HG03097 (cell line): ENCODE results near the gene MSGN1.
"Not testable (repeated sequence)": the region's sequence is repeated elsewhere in the genome, so short reads cannot be mapped to it uniquely, and the experiment has no call there.

Experiments
- ATAC-seq: cut with Tn5 transposase; IDR thresholded peaks from one replicate; pipeline ENCODE4 v1.9.1; 2021; ENCODE audit not compliant: unreplicated experiment, low FRiP score

Gene MSGN1

DNA sequence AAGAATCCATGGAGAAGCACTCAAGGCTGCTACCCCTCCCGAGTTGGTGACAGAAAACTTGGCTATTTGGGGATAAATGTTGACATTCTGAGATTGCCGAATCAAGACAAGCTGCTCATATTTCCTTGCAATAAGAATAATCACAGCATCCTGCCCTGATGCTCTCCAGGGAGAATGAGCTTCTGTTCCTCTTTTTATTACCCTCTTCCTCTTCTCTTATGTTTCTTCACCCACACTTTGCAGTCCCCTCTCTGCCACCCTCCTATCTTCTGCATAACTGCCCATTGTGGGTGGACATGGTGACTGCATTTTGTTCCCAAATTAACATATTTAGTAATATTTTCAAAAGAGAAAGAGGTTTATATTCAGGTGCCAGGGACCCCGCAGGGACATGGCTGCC lies 11.9 kb upstream of the MSGN1 start:
- ATAC-seq, result peak; percentile 40

DNA sequence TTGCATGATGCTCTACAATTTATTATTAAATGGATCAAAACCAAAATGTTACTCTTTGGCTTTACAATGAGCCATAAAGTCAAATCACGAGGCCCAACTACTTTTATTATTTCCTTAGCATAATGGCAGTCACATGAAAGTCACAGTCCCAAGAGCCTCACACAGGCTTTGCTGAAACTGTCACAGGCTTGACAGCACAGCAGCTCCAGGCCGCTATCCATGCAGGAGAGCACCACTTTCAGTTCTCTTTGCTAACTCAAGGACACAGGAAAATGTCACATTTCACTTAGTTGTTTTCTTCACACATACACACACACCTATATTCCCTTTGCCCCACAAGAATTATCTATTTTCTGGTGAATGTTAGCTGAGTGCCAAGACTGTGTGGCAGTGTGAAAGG lies 11.1 kb upstream of the MSGN1 start:
- ATAC-seq, result no peak

DNA sequence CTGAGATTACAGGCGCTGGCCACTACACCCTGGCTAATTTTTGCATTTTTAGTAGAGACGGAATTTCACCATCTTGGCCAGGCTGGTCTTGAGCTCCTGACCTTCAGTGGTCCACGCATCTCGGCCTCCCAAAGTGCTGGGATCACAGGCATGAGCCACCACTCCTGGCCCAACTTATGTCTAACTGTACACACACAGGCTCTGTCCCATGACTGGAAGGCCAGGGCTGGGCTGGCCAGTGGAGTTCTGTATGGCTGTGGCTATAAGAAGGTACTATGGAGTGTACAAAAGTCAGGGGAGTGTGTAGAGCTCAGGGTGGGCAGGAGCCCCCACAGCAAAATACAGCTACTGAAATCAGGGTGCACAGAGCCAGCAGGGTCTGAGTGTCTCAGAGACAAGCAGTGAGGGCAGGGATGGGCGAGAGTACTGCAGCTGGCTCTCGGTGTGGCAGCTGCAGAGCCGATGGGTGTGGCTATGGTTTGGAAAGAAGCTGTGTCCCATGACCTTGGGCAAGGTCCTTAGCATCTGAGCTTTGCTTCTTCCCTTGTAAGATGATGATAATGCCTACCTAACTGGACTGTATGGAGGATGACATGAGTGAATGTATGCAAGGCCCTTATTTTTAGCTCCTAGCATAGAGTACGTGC lies 10.4 kb upstream of the MSGN1 start:
- no peak for ATAC-seq

DNA sequence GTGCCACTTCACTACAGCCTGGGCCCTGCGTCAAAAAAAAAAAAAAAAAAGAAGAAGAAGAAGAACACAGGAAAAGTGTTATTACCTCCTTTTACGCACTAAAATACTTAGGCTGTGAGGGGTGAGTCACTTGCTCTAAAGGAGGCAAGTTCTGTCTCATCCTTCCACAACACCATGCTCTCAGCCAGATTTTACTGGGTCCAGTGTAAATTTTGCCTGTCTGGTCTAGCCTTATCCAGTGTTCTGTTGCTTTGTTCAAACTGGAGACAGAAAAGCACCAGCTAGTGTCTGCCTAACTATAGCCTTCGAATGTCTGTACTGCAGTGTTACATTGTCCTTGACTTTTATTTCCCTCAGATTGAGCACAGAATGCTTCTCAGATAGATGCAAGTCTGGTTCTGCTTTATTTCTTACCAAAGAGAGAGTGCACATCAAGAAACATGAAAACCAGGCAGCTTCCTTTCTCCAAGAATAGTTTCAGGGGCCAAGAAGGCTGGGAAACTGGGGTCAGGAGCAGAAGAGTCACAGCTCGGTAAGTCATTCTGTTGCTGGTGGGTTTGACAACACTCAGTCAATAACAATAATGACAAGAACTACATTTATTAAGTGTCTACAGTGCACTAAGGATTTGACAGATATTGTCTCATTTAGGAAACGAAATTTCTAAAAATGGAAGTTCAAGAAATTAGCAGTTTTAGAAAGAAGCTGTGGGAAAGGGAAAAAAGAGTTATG lies 3.1 kb upstream of the MSGN1 start:
- ATAC-seq, result peak; percentile 40

DNA sequence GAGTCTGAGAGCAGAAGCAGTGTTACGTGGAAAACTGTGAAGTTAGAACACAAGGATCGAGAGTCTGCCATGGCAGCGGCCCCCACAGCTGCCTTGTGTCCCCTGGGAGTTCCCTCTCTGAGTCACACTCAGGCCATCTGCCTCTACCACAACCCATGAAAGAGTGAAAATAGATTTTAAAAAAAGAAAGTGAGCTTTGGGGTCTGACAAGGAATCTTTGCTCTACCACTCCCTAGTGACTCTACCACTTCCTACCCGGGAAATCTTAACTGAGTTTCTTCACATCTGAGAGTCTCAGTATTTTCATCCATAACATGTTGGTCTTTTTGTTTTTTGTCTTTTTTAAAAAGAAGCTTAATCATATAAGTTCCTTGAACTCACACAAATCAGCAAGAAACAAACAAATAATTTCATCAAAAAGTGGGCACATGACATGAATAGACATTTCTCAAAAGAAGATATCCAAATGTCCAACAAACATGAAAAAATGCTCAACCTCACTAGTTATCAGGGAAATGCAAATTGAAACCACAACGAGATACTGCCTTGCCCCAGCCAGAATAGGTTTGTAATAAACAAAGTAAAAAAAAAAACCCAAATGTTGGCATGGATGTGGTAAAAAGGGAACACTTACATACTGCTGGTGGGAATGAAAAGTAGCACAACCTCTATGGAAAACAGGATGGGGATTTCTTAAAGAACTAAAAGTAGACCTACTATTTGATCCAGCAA lies 2.4 kb upstream of the MSGN1 start:
- peak; percentile 90 for ATAC-seq

DNA sequence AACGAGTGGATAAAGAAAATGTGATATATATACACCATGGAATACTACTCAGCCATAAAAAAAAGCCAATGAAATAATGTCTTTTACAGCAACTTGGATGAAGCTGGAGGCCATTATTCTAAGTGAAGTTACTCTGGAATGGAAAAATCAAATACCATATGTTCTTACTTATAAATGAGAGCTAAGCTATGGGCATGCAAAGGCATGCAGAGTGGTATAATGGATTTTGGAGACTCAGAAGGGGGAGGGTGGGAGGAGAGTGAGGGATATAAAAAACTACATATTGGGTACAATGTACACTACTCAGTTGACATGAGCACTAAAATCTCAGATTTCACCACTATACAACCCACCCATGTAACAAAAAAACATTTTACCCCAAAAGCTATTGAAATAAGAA lies 1.7 kb upstream of the MSGN1 start:
- no peak for ATAC-seq

DNA sequence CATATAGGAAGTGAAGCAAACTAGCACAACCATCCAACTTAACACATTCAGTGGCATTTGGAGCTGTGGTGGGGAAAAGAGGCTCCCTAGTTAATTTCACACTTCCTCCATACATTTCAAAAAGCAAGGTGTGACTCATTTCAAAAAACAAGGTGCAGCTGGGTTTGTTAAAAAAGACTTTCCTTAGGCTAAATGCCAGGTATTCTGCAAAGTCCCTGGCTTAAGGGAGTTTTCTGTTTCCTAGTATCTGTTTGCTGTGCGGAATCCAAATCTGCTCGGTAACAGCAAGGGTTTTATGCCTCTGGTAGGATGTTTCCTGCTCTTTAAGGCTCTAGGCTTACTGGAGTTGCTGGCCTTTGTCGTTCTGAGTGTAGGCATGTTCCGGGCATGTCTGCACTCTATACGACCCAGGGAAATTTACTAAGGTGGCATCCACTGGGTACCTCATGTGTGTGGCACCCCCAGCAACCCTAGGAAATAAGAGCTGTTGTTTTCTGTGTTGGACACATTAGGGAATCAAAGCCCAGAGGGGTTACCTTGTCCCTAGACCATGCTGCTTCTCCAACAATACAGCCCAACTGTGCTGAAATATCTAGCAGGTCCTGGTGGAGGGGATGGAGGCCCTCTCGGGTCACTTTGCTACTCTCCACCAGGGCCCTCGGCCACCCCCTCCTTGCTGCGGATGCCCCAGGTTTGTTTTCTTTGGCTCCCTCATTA lies 634 bp upstream of the MSGN1 start:
- ATAC-seq, result no peak

DNA sequence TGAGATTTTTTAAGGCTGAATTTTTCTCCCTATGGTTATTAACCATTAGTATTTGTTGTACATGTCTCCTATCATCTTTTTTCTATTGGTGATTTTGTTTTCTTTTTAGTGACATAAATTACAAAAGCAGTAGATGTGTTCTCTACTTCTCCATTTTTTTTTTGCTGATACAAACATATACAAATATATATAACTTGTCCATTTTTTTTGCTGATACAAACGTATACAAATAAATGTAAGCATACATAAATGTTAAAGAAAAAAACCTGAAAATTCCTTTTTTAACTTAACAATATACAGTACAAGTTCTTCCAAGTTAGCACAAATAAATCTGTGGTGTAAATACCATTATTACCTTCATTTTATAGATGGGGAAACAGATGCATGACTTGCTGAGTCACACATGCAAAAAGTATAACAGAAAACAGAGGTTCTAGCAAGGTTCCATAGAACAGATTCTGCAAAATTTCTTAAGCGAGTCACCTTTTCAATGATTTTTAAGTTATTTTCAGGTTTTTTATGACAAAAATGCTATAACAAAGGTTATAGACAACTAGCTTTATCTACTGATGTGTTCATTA lies 2.1 kb downstream of the MSGN1 start:
- no peak for ATAC-seq

DNA sequence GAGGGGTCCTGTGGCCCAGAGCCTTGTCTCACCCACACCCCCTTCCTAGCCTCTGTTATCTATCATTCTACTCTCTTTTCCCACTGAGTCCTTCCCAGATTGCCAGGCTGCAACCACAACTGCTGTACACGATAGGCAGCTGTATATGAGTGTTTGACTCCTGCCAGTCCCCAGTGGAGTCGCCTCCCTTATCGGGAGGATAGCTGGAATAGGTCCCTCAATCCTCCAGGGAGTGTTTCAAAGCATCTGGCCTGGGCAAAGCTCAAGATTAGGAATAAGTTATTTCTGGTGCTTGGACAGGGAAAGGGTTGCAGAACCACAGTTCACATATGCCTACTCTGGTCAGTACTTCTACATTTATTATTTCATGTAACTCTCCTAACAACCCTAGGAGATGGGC lies 4.8 kb downstream of the MSGN1 start:
- no peak for ATAC-seq

DNA sequence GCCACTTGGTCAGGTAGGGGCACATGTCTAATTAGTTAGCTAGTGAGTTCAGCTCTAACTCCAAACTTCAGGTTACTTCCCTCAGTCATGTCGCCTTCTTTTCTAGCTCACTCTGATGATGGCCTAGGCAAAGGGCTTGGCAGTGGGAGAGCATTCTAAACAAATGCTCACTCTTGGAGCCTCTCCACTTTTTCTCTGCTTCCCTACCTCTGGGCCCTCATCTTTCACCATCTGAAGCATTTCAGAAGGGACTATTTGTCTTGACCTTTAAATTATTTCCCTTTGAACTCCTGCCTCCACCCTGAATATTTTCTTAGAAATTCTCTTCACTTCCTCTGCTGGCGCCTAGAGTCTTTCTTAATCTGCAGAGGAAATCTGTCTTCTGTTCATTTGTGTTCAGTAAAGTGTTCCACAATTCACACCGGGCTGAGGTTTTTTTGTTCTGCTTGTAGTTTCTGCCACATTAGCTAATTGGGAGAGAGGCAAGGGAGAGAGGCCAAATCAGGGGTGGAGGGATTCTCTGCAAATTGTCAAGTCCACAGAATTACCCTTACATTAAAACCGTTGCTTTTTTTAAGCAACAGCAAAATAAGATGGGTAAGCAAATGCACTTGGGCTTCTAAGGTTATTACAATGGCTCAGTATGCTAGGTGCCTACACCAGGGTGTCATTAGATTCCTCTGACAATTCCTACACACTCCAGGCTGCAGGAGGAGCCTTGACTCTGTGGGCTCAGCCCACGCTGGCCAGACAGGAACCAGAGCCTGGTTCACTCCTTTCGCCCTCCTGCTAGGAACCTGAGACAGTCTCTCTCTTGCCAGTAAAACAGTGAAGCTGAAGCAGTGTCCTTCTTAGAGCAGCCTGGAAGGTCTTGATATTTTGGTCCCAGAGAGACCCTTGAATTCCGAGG lies 5.5 kb downstream of the MSGN1 start:
- no peak for ATAC-seq

DNA sequence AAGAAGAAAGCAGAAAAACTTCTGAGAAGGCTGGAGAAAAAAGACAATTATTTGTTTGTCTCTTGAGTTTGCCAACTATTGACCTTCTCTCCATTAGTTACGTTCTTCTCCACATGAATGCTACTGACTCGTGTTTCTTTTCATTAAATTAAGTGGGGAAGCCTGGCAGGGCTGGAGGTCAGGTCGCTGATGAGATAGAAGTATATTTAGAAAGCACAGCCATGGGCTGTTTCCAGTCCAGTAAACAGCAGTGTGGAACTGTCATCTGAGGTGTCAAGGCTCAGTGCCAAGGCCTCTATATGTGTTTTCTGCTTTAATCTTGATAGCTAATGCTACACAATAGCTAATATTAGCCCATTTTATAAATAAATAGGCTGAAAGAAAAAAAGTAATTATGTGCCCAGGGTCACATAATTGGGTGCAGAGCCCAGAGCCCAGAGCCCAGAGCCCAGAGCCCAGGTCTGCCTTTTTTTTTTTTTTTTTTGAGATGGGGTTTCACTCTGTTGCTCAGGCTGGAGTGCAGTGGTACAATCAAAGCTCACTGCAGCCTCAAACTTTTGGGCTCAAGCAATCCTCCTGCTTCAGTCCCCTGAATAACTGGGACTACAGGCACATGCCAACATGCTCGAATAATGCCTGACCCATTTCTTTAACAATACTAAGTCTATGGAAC lies 6.3 kb downstream of the MSGN1 start:
- no peak for ATAC-seq

DNA sequence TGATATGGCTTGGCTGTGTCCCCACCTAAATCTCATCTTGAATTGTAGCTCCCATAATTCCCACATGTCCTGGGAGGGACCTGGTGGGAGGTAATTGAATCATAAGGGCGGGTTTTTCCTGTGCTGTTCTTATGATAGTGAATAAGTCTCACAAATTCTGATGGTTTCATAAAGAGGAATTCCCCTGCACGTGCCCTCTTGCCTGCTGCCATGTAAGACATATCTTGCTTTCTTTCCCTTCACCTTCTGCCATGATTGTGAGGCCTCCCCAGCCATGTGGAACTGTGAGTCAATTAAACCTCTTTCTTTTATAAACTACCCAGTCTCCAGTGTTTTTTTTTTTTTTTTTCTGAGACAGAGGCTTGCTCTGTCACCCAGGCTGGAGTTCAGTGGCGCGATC lies 7.4 kb downstream of the MSGN1 start:
- not testable (repeated sequence) for ATAC-seq

DNA sequence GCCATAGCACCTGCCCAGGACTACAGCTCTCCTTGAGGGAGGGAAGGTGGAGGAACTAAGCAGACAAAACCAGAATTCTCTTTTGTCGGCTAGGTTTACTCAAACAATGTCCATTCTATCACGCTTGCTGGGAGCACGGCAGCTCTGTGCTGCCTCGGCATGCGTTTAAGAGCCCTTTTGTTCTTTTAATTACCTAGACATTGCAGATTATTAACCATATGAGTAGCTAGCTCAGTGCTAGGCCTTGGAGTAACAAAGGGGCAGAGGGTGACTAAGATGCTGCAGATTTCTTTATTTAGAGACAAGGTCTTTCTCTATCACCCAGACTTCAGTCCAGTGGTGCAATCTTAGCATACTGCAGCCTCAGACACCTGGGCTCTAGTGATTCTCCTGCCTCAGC lies 11.1 kb downstream of the MSGN1 start:
- ATAC-seq, result no peak

DNA sequence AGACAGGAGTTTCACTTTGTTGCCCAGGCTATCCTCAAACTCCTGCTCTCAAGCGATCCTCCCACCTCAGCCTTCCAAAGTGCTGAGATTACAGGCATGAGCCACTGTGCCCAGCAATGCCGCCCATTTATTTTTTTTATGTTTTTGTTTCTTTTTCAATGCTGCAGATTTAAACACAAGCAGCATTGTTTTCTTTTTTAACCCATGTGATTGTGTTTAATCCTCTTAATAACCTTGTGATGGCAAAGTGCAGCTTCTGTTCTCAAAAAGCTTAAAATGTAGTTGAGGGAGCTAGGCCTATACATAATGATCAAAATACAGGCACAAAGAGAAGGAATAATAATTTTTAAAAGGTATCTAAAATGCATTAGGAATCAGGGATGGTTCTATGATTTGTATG lies 11.5 kb downstream of the MSGN1 start:
- ATAC-seq, result no peak

DNA sequence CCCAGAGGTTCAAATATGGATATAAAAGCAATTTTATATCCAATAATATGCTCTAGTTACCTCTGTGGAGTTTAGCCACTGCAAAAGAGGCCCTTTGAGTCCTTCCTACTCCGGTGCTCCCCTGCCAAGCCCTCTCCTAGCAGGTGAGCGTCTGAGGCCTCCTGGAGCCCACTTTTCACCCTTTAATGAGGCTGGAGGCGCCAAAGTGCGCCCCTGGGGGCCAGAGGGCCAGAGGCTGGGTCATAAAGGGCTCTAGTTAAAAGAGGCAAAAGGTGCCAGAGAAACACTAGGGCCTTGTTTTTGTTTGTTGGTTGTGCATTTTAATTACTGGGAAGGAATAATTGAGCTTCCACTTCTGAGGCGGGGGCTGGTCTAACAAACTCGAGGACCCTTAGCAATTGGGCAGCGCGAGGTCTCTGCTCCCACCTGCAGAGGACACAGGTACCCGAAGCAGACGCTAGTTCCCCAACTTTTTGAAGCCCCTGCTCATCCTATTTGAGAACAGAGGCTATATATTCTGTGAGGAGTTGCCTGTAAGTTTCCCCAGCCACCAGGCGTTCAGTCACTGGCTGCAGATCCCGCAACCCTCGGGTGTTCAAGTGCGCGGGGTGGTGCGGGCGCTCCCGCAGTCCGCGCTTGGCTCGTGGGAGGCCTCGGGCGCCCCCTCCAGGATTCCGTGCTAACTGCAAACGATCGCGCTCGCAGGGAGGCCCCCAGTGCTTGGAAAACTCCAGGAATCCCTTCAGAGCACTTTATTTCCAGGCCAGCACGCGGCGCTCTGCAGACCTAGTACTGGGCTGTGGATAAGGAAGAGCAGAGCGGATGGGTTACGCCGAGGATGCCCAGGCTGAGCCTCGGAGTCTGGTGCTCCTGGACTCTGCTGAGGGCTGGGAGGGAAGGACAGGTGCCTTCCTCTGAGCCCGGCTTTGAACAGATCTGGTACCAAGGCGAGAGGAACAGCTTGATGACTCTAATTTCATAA lies 14.1 kb downstream of the MSGN1 start:
- peak; percentile 74 for ATAC-seq

DNA sequence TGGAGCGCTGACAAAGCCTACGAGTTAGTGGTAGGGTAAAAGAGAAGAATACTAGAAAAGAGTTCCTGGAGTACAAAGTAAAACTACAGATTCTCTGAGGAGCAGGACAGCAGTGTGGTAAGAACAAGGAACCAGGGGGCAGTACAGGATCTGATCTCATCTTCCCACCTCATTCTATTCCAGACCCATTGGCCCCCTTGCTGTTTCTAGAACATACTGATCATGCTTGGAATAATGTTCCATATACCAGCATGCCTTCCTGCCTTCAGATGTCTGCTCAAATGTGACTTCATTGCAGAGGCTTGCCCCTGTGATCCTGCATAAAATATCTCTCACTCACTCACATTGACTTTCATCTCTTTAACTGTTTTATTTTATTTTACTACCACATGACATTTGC lies 19.3 kb downstream of the MSGN1 start:
- no peak for ATAC-seq

DNA sequence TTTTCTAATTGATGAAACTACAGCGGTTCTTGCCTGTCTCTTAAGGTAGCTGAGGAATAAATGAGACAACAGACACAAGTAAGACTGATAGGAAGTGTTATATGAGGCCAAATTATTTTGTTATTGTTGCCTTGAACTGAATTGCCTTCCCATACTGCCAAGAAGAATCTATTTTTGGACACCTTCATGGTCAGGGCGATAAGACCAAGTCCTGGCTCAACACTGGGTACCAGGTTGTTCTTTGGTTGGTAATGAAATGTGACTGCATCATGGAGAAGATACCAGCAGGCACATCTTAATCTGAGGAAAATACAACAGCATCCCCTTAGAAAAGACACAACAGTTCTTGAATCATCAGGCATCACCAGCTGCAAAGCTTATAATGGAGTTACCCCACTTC lies 23.7 kb downstream of the MSGN1 start:
- no peak for ATAC-seq

DNA sequence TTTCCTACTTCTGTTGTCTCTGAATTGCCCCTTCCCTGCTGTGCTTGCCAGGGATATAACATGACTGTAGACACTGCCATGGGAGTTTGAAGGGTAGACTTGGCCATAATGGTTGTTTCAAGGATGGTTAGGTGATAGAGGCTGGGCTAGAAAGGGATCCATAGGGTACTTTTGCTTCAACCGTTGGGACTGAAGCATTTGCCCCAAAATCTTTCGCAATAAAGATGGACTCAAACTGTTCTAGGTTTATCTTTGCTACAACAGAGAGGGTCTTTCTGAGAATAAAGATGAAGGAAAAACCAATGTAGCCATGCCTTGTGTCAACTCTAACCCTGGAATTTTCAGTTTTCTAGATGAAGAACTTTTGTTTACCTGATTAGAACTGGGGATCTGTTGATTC lies 27.2 kb downstream of the MSGN1 start:
- ATAC-seq, result no peak
